ENCODE results near the gene SLX4IP.

Gene SLX4IP

DNA sequence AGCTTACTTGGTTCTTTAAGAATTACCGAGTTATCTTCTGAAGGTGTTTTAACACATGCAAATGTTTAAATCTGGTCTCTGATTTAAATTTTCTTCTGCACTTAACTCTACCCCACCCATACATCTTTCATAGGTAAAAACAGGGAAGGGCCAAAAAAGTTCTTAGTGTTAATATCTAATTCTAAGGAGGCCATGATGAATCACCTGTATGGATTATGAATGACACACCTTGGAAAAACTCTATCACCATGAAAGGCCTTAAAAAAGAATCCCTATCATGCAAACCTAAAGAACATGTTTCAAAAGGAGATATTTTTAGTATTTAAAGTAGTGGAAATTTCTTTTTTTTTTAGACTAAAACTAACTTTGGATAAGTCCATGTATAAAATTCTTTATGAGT is 54.7 kb downstream of the SLX4IP start:
- H3K36me3 ChIP-seq (ENCODE audit: control insufficient read depth, insufficient read depth, low read length), result no peaks in the 10 kb centered on the region
- H3K9ac ChIP-seq (ENCODE audit: low read depth, low read length), result no peak overlapping the region
- no peaks in the 10 kb centered on the region for H3K27me3 ChIP-seq (ENCODE audit: control insufficient read depth, insufficient read depth, low read length)
- H3K4me3 ChIP-seq (ENCODE audit: low read depth, low read length), result no peak overlapping the region
- H3K4me1 ChIP-seq (ENCODE audit: control insufficient read depth, insufficient read depth, low read length), result peaks cover 26% of the 10 kb centered on the region
- H3K9me3 ChIP-seq (ENCODE audit: control insufficient read depth, insufficient read depth, low read length), result no peaks in the 10 kb centered on the region

DNA sequence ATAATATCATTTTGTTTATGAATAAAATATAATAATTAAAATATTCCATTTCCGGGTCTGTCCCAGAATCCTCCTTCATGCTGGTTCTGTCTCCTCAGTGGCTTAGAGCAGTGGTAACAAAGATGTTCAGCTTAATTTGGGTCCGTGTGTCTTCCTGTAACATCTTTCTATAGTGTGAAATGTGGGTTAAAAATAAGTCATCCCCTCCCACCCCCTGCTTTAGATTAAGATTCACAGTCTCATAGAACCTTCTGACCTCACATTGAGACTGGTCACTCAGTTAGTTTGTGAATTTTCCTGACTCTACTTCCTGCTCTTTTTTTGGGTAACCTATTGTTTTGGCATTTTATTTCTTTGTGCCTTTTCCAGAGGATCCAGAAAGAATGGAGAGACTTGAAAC is 55.2 kb downstream of the SLX4IP start:
- Histone ChIP-seq H3K4me1 (ENCODE audit: control insufficient read depth, insufficient read depth, low read length) (peaks cover 26% of the 10 kb centered on the region), H3K9ac (ENCODE audit: low read depth, low read length) (no peak overlapping the region), H3K9me3 (ENCODE audit: control insufficient read depth, insufficient read depth, low read length) (no peaks in the 10 kb centered on the region), H3K4me3 (ENCODE audit: low read depth, low read length) (no peak overlapping the region), H3K27me3 (ENCODE audit: control insufficient read depth, insufficient read depth, low read length) (no peaks in the 10 kb centered on the region), H3K36me3 (ENCODE audit: control insufficient read depth, insufficient read depth, low read length) (no peaks in the 10 kb centered on the region)

DNA sequence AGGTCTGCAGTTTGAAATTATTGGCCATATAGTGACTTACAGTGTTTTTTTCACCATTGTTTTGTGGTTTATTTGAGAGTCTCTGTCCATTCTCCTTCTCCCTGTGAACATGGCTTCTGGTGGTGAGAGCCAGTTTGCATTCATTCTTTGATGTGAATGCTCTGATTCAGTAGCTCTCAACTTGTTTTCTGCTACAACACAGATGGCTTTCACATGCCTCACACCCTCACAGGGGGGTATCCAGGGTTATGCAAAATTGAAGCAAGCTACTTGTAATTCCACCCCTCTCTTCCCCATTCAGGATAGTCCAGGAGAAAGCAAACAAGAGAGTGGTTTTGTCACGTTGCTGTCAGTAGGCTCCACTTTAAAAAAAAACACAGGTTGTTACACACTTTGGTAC is 55.6 kb downstream of the SLX4IP start:
- Histone ChIP-seq H3K4me1 (ENCODE audit: control insufficient read depth, insufficient read depth, low read length) (peaks cover 26% of the 10 kb centered on the region), H3K9me3 (ENCODE audit: control insufficient read depth, insufficient read depth, low read length) (no peaks in the 10 kb centered on the region), H3K4me3 (ENCODE audit: low read depth, low read length) (no peak overlapping the region), H3K9ac (ENCODE audit: low read depth, low read length) (no peak overlapping the region), H3K27me3 (ENCODE audit: control insufficient read depth, insufficient read depth, low read length) (no peaks in the 10 kb centered on the region), H3K36me3 (ENCODE audit: control insufficient read depth, insufficient read depth, low read length) (no peaks in the 10 kb centered on the region)

DNA sequence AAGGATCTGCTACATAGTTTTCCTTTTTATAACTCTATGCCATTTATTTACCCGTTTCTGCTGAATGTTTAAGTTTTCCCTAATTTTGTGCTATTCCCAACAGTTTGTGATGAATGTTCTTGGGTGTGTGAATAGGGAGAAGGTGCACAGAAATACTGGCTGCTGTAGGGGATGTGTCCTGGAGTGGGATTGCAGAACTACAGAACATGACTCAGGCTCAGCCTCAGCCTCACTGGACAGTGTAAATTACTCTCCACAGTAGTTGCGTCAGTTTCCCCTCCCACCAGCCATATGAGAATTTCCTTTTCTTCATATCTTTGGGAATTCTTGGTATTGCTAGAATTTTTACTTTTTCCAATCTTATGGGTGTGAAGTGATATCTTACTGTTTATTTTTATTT is 57.0 kb downstream of the SLX4IP start:
- Histone ChIP-seq H3K27me3 (ENCODE audit: control insufficient read depth, insufficient read depth, low read length) (no peaks in the 10 kb centered on the region), H3K9ac (ENCODE audit: low read depth, low read length) (no peak overlapping the region), H3K4me1 (ENCODE audit: control insufficient read depth, insufficient read depth, low read length) (peaks cover 26% of the 10 kb centered on the region), H3K9me3 (ENCODE audit: control insufficient read depth, insufficient read depth, low read length) (no peaks in the 10 kb centered on the region), H3K4me3 (ENCODE audit: low read depth, low read length) (no peak overlapping the region), H3K36me3 (ENCODE audit: control insufficient read depth, insufficient read depth, low read length) (no peaks in the 10 kb centered on the region)

DNA sequence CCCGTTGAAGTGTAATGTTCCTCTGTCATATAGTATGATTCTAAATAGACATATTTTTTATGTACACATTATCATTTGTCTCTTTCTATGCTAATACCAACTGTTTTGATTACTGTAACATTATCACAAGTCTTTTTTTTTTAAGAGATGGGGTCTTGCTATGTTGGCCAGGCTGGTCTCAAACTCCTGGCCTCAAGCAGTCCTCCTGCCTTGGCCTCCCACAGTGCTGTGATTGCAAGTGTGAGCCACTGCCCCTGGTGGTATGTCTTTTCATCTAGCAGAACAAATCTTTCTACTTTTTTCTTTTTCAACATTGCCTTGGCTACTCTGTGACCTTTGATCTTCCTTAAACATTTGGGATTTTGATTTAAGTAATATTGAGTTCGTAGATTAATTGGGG is 57.7 kb downstream of the SLX4IP start:
- Histone ChIP-seq H3K9ac (ENCODE audit: low read depth, low read length) (no peak overlapping the region), H3K9me3 (ENCODE audit: control insufficient read depth, insufficient read depth, low read length) (no peaks in the 10 kb centered on the region), H3K36me3 (ENCODE audit: control insufficient read depth, insufficient read depth, low read length) (no peaks in the 10 kb centered on the region), H3K4me3 (ENCODE audit: low read depth, low read length) (no peak overlapping the region), H3K4me1 (ENCODE audit: control insufficient read depth, insufficient read depth, low read length) (peaks cover 26% of the 10 kb centered on the region), H3K27me3 (ENCODE audit: control insufficient read depth, insufficient read depth, low read length) (no peaks in the 10 kb centered on the region)

DNA sequence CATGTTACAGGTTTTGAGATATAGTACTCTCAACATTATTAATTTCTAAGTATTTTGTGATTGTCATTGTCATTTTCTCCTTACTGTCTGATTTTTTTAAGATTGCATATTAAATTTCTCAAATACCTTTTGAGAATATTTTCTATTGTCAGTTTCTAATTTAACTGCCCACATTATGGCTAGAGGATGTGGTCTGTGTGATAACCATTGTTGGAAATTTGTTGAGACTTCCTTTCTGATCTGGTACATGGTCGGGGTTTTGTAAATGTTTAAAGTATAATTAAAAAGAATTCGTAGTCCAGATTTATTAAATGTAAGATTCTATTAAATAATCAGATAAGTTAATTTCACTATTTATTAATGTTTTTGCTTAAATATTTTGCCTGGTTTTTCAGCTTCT is 60.1 kb downstream of the SLX4IP start:
- Histone ChIP-seq H3K36me3 (ENCODE audit: control insufficient read depth, insufficient read depth, low read length) (no peaks in the 10 kb centered on the region), H3K9ac (ENCODE audit: low read depth, low read length) (no peak overlapping the region), H3K27me3 (ENCODE audit: control insufficient read depth, insufficient read depth, low read length) (no peaks in the 10 kb centered on the region), H3K4me1 (ENCODE audit: control insufficient read depth, insufficient read depth, low read length) (peaks cover 16% of the 10 kb centered on the region), H3K9me3 (ENCODE audit: control insufficient read depth, insufficient read depth, low read length) (no peaks in the 10 kb centered on the region), H3K4me3 (ENCODE audit: low read depth, low read length) (no peak overlapping the region)

DNA sequence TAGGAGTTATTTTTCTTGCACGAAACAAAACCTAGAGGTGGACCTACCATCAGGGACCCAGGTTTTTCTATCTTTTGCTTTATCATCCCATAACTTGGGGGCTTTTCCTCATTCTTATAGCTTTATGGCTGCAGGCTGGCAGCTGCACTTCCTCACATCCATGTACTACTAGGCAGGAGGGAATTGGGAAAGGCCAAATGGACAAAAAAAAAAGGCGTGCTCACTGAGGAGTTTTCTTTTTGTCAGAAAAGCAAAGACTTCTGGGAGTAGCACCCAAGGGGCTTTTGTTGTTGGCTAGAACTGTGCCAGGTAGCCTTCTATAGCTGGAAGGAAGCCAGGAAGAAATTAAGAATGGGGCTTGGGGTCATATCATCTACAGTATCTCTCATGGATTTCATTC is 61.4 kb downstream of the SLX4IP start:
- Histone ChIP-seq H3K9me3 (ENCODE audit: control insufficient read depth, insufficient read depth, low read length) (no peaks in the 10 kb centered on the region), H3K4me1 (ENCODE audit: control insufficient read depth, insufficient read depth, low read length) (peaks cover 8% of the 10 kb centered on the region), H3K9ac (ENCODE audit: low read depth, low read length) (no peak overlapping the region), H3K4me3 (ENCODE audit: low read depth, low read length) (no peak overlapping the region), H3K36me3 (ENCODE audit: control insufficient read depth, insufficient read depth, low read length) (no peaks in the 10 kb centered on the region), H3K27me3 (ENCODE audit: control insufficient read depth, insufficient read depth, low read length) (no peaks in the 10 kb centered on the region)

DNA sequence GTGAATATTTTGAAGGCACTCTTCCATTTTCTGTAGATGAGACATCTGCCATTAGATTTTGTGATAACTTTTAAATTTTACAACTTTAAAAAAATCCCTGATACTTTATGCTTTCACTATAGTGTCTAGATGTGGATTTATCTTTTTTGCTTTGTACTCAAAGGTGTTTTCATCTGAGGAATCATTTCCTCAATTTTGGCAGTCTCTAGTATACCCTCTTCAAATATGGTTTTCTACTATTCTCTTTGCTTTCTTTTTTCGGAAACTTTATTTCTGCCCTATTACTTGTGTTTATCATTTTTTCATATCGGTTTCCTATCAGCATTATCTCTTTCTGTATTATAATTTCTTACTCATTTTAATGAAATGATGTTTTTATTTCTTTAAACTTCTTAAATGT is 62.2 kb downstream of the SLX4IP start:
- H3K4me3 ChIP-seq (ENCODE audit: low read depth, low read length), result no peak overlapping the region
- no peaks in the 10 kb centered on the region for H3K36me3 ChIP-seq (ENCODE audit: control insufficient read depth, insufficient read depth, low read length)
- H3K9ac ChIP-seq (ENCODE audit: low read depth, low read length), result no peak overlapping the region
- H3K27me3 ChIP-seq (ENCODE audit: control insufficient read depth, insufficient read depth, low read length), result no peaks in the 10 kb centered on the region
- peaks cover 15% of the 10 kb centered on the region for H3K4me1 ChIP-seq (ENCODE audit: control insufficient read depth, insufficient read depth, low read length)
- H3K9me3 ChIP-seq (ENCODE audit: control insufficient read depth, insufficient read depth, low read length), result no peaks in the 10 kb centered on the region

DNA sequence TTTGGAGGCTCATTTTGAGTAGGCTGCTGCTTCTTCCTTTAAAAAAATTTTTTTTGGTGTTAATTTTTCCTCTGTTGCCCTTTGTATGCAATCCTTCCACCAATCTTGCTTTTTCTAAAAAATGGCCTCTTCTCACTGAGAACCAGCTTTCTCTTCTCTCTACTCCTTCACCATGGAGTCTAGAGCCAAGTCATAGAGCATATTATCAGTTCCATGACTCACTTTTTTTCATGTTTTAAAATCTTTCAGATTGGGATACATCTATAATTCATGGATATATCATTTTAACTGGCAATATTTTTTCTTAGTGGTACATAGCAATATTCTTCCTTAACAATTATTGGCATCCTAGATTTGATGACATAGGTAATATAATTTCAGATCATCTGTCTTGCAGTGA is 62.7 kb downstream of the SLX4IP start:
- Histone ChIP-seq H3K9ac (ENCODE audit: low read depth, low read length) (no peak overlapping the region), H3K9me3 (ENCODE audit: control insufficient read depth, insufficient read depth, low read length) (no peaks in the 10 kb centered on the region), H3K4me3 (ENCODE audit: low read depth, low read length) (no peak overlapping the region), H3K36me3 (ENCODE audit: control insufficient read depth, insufficient read depth, low read length) (no peaks in the 10 kb centered on the region), H3K27me3 (ENCODE audit: control insufficient read depth, insufficient read depth, low read length) (no peaks in the 10 kb centered on the region), H3K4me1 (ENCODE audit: control insufficient read depth, insufficient read depth, low read length) (peaks cover 19% of the 10 kb centered on the region)

DNA sequence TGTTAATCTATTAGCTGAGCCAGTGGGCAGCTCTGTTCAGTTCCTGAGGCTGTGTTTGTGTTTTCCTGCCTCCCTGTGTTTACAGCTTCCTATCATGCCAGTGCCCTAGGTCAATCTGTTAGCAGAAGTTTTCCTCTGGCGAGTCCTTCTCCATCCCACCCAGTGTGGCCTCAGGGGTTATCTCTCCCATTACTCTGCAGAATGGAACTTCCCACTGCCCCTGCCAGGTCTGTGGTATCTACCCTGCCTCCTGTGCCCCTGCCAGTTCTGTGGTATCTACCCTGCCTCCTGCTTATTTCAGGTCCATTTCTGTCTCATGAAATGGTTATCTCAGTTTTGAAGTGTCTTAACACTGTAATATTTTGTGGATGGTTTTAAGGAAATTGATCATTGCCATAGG is 63.1 kb downstream of the SLX4IP start:
- no peaks in the 10 kb centered on the region for H3K27me3 ChIP-seq (ENCODE audit: control insufficient read depth, insufficient read depth, low read length)
- peaks cover 19% of the 10 kb centered on the region for H3K4me1 ChIP-seq (ENCODE audit: control insufficient read depth, insufficient read depth, low read length)
- H3K36me3 ChIP-seq (ENCODE audit: control insufficient read depth, insufficient read depth, low read length), result no peaks in the 10 kb centered on the region
- no peaks in the 10 kb centered on the region for H3K9me3 ChIP-seq (ENCODE audit: control insufficient read depth, insufficient read depth, low read length)
- H3K9ac ChIP-seq (ENCODE audit: low read depth, low read length), result no peak overlapping the region
- H3K4me3 ChIP-seq (ENCODE audit: low read depth, low read length), result no peak overlapping the region

DNA sequence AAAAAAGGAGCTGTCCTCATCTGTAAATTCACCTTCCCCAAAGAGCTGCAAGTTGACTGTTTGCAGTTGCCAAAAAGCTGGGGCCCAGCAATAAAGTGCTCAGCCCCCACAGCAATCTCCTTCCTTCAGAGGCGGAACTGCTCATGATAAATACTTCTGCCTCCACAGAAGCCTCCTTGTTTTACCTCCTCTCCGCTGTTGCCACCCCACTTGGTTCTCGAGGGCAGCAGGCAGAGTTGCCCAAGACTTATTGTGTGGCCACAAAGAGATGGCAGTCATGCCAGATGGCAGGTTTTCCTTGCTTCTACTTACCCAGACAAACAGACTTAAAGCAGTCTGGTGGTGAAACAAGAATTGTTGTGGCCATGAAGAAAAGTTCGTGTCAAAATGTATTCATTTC is 66.3 kb downstream of the SLX4IP start:
- Histone ChIP-seq H3K4me1 (ENCODE audit: control insufficient read depth, insufficient read depth, low read length) (peaks cover 19% of the 10 kb centered on the region), H3K9ac (ENCODE audit: low read depth, low read length) (no peak overlapping the region), H3K9me3 (ENCODE audit: control insufficient read depth, insufficient read depth, low read length) (no peaks in the 10 kb centered on the region), H3K36me3 (ENCODE audit: control insufficient read depth, insufficient read depth, low read length) (no peaks in the 10 kb centered on the region), H3K27me3 (ENCODE audit: control insufficient read depth, insufficient read depth, low read length) (no peaks in the 10 kb centered on the region), H3K4me3 (ENCODE audit: low read depth, low read length) (no peak overlapping the region)

DNA sequence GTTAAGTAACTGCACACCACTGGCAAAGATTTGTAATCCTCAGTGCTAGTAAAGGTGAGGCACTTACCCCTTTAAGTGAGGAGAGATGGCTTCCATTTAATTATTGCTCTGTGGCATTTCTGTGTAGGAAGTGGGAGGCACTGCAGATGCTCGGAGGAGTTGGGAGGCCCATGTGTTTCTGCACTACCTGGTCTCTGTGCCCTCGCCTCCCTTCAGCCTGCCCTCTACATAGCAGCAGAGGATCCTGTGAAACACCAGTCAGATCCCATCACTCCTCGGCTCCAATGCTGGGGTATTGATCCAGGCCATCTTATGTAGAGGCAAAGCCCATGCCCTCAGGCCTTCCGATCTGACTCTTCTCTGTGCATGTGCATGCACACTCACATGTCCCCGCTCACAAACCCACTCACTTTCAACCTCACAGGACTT is 67.0 kb downstream of the SLX4IP start:
- H3K4me1 ChIP-seq (ENCODE audit: control insufficient read depth, insufficient read depth, low read length), result peaks cover 23% of the 10 kb centered on the region
- H3K4me3 ChIP-seq (ENCODE audit: low read depth, low read length), result no peak overlapping the region
- H3K36me3 ChIP-seq (ENCODE audit: control insufficient read depth, insufficient read depth, low read length), result no peaks in the 10 kb centered on the region
- no peaks in the 10 kb centered on the region for H3K9me3 ChIP-seq (ENCODE audit: control insufficient read depth, insufficient read depth, low read length)
- H3K9ac ChIP-seq (ENCODE audit: low read depth, low read length), result no peak overlapping the region
- no peaks in the 10 kb centered on the region for H3K27me3 ChIP-seq (ENCODE audit: control insufficient read depth, insufficient read depth, low read length)

DNA sequence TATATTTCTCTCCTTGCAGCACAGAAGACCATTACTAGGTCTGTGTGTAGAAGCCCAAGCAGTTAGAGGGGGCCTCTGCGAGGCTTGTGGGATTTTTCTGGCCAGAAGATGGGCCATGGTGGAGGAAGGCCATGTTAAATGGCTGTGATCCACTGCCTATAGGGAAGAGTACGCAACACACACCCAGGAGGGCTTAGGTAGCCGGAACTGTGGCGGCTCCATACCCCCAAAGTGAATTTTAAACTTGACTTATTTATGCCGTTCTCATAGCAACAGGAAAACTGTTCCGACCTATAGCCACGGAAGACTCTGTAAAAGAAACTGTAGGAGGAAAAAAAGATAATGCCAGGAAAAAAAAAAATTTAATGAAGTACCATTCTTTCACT is 69.5 kb downstream of the SLX4IP start:
- Histone ChIP-seq H3K4me3 (ENCODE audit: low read depth, low read length) (no peak overlapping the region), H3K9ac (ENCODE audit: low read depth, low read length) (no peak overlapping the region), H3K9me3 (ENCODE audit: control insufficient read depth, insufficient read depth, low read length) (no peaks in the 10 kb centered on the region), H3K27me3 (ENCODE audit: control insufficient read depth, insufficient read depth, low read length) (no peaks in the 10 kb centered on the region), H3K36me3 (ENCODE audit: control insufficient read depth, insufficient read depth, low read length) (no peaks in the 10 kb centered on the region), H3K4me1 (ENCODE audit: control insufficient read depth, insufficient read depth, low read length) (peaks cover 15% of the 10 kb centered on the region)
